Activated CD8-positive, alpha-beta memory T cell treated with anti-CD3 and anti-CD28 coated beads for 24 hours (primary cell): ENCODE measurements around the gene ABLIM2.

Experiments
- DNase-seq: peaks from one replicate; pipeline ENCODE4 v3.0.0-alpha.2; 2020

ABLIM2 gene

DNA sequence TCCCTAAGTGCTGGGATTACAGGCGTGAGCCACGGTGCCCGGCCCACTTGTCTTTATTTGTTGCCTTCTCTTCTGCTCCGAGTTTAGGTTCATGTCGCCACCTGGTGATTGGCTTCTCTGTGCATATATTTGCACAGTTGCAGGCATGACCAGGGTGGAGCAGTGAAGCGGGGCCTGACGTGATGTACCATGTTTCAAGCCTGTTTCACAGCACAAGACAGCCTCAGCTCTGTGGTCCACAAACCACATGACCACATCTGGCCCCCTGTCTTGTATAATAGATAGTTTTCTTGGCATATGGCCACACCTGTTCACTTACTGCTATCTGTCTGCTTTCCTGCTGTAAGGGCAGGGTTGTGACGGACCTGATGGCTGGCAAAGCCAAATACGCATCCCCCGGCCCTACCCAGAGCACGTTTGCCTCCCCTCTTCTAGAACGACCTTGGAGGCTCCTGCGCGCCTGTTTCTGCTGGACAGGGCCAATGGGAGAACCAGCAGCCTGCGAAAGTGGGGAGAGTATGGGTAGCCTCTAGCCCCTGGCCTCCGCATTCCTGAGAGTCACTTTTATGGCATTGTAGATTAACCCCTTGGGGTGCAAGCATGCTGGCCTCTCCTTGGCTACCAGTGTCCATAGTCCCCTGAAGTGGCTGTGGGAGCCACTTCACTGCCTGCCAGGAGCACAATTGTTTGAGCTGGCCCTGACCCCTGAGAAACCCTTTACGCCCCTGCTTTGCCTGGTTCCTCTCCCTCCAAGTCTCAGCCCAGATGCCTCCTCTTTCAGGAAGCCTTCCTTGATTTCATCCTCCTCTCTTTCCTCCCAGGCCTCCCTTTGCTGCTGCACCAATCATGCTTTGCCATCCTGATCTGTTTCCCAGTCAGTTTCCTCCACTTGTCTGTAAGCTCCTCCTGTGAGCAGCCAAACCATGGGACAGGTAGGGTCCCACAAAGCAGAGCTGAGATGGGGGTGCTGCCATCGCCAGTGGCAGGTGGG lies 34.4 kb upstream of the ABLIM2 start:
- no peak for DNase-seq

DNA sequence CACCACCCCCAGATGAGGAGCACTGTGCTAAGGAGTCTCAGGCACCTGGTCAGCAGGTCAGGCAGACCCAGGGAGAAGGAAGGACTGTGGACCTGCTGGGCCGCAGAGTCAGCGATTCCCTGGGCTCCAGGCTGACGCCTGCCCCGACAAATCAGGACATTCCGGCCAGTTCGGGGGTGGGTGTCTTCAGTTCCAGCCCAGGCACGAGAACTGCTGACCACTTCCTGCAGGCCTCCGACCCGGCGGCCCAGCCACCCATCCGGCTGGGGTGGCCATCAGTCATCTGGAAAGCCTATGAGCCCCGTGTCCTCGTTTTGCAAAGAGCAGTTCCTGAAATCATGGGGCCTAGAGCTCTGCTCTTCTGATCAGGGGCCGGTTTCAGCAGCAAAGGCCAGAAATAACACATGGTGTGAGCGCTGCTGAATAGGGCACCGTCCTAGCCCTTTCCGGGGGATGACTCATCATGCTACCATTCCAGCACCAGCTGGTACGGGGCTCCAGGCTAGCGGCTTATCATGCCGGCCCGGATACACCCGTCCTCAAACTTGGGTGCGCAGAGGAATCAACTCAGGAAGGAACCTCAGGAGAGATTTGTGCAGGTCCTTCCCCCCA lies 32.6 kb upstream of the ABLIM2 start:
- DNase-seq: no peak

DNA sequence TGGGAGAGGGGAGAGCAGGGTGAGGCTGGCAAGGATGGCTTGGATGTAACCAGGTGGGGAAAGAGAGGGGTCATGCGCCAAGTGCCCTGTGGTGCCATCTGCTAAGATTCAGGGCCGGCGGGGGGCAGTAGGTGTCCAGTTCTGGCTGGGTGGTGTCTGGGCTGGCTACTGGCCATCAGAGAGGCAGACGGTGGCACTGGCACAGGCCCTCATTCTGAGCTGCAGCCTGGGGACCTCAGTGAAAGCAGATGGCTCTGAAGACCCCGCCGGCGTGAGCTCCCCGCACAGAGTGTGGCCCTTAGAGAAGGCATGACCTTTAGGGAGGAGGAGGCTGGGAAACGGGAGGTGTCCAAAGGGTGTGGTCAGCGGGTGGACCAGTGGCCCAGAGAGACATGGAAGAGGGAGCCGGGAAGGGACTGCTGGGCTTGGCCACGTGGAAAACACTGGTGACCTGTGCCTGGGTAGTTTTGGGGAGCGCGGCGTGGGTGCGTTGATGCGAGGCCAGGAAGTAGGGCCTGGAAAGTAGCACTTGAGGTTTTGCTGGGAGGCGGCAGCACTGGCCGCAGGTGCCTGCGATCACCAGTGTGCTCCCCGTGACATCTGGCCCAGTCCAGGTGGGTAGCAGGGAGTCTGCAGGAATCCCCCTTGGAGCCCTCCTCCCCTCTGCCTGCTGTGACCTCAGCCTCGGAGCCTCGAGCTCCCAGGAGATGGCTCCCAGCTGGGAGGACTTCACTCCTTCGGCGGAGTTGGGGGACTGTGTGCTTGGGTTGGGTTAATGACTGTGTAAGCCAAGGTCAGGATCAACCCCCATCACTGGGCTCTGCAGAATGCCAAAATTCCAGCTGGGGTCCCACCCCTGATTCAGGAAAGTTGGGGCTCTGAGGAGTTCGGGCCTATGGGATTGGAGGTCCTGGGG lies 31.2 kb upstream of the ABLIM2 start:
- no peak for DNase-seq

DNA sequence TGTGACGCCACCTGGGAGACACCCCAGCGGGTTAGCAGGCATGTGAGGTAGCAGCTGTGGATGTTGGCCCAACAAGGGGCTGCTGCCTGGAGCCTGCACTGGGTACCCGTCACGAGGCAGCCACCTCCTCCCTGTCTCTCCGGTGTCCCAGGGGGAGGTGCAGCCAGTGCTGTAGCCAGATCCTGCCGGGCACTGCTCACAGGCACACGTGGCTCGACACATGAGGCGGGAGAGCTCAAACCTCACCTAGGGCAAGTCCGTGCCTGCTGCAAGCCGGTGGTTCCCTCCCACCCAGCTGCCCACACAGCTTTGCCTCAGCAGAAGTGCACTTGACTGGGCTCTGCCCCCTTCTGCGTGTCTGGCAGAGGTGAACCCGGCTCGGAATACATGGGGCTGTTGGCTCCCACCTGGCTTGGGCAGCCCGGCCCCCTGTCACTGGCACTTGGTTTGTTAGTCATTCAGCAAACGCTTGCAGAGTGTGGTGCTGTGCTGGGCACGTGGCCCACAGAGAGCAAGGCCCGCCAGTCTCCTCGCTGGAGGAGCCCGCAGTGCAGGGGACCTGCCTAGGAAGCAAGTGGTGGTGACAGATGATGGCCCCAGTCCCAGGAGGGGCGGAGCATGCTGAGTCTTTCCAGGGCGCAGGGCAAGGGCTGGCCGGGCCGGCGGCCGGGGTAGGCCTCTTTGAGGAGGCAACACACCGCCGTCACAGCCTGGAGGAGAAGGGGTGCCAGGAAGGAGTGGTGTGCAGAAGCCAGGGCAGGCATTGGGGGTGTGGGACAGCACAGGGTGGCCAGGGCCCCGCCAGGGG lies 30.3 kb upstream of the ABLIM2 start:
- no peak for DNase-seq

DNA sequence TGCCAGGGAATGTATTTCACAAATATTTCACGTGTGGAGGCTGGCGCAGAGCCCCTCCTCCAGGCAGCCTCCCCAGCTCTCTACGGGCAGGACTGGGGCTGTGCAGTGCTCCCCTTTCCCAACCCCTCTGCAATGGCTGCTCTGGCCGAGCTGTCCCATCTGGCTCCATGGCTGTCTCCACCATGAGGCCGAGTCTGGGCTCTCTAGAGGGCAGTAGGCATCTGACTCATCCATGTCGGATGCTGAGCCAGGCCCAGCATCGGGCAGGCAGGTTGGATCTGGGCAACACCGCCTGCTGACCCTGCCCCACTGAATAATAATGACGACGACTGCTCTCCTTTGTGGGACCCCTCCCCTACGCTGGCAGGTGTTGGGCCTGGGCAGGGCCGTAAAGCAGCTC lies 29.5 kb upstream of the ABLIM2 start:
- no peak for DNase-seq

DNA sequence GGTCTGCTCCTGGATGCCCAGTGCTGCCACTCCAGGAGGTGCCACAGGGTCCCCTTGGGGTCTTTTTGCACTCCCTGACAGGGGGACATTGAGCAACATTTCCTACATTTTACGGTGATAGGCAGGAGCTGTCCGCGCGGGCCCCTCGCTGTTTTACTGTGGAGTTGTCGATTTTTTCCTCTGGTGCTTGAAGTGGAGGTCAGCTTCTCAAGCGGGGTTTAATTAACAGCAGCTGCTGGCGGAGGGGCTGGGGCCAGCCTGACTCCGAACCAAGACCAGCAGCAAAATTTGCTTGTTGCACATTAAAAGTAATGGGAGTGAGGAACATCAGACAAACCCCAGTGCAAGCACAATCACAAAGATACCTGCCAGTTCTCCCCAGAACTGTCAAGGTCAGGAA lies 27.3 kb upstream of the ABLIM2 start:
- DNase-seq: no peak

DNA sequence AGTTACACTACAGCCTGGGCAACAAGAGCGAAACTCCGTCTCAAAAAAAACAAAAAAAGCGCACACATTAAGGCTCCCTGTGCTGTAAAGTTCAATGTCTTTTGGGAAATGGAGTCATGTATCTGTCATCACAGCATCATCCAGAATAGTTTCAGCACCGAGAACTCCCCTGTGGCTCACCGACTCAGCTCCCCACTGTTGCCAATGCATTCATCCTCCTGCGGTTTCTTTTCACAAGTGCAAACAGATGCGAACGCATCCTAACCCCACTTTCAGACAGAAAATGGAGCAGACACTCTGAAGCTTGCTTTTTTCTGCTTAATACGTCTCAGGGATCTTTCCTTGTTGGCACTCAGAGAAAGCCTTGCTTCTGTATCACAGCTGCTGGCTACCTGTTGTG lies 26.7 kb upstream of the ABLIM2 start:
- DNase-seq: no peak

DNA sequence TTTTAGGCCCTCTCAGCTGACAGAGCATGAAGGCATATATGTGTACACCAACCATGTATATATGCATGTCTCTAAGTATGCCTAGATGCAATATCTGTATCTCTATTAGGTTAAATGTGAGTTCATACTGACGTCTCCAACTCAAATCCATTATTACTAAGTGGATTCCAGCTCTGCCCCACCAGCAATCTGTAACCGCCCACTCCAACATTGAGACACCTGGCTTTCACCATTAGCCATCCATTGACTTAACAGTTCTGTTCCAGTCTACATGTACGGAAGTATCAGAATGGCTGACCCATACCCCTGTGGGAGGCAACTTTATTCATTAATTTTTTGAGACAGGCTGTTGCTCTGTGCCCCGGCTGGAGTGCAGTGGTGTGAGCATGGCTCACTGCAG lies 25.4 kb upstream of the ABLIM2 start:
- no peak for DNase-seq

DNA sequence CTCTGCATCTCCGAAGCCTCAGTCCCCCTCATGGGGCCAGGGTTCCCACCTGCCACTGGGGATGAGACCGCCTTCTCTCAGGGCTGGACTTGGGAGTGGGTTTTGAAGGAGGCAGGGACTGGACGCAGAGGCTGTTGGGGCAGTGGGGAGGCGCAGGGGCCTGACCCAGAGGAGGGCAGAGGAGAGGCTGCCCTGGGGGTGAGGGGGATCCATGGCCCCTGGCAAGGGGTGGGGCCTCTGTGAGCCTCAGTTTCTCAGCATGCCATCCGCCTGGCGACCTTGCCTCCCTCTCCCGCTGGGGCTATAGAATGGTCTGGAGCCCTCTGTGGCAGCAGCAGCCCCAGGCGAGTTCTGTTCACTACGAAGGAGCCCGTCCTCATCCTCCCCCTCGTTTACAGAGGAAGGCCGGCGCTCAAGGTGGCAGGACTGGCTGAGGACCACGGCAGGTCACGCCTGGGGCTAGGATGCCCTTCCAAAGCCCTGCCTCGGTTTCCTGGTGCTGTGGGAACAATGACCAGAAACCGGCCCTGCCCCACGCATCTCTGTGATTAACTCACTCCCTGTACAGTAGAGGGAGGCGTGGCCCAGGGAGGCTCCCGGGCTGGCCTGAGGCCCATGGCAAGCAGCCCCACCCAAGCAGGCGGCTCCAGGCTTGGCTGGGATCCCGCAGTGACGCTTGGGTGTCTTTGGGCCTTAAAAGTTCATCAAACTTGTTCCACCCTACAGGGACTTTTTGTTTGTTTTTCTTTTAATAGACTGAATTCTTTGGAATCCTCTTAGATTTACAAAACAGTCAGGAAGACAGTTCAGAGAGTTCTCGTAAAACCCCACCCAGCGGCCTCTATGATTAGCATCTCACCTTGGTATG lies 24.5 kb upstream of the ABLIM2 start:
- DNase-seq: no peak

DNA sequence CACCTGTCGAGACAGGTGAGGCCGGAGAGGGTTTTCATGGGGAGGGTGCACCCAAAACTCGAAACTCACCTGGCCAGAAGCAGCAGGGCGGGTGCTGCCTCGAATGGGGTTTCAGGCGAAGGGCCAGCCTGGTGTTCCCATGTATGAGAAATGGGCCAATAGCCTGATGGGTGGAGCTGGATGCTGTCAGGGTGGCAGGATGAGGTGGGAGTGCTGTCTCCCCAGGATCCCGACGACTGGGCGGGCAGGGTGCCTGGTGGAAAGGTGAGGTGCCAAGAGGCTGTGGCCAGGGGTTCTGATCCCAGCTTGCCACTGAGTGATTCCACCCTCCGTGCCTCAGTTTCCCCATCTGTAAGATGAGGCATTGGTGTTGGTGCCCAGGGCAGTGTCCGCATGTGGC lies 23.7 kb upstream of the ABLIM2 start:
- no peak for DNase-seq

DNA sequence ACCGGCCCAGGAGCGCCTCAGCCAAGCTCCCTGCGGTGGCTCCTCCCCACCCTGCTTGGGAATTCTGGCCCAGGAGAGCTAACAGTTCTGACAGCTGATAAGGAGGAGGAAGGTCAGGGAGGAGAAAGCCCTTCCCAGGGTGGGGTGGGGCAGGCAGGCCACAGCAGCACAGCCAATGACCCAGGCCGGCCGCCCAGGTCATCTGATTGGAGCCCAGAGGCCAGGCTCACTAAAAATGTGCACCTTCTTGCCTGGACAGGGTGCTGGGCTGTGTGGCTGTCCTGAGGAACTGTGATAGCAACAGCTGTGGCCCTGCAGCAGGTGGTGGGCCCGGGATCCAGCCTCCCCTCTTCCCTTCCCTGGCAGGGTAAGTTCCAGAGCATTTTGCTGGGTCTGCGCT lies 23.2 kb upstream of the ABLIM2 start:
- DNase-seq: no peak

DNA sequence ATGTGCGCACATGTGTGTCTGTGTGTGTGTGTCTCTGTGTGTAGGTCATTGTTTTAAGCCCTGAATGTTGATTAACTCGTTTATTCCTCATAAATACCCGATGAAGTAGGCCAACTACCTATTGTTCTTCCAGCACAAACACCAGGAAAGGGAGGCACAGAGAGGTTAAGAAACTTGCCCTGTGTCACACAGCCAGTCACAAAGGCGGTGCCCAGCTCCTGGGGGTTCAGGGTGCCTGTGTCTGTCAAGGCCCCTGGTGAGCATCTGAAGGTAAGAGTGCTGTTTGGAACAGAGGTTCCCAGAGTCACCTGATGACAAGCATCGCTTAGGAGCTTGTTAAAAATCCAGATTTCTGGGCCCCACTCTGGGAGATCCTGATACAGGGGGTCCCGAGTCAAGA lies 22.5 kb upstream of the ABLIM2 start:
- no peak for DNase-seq

DNA sequence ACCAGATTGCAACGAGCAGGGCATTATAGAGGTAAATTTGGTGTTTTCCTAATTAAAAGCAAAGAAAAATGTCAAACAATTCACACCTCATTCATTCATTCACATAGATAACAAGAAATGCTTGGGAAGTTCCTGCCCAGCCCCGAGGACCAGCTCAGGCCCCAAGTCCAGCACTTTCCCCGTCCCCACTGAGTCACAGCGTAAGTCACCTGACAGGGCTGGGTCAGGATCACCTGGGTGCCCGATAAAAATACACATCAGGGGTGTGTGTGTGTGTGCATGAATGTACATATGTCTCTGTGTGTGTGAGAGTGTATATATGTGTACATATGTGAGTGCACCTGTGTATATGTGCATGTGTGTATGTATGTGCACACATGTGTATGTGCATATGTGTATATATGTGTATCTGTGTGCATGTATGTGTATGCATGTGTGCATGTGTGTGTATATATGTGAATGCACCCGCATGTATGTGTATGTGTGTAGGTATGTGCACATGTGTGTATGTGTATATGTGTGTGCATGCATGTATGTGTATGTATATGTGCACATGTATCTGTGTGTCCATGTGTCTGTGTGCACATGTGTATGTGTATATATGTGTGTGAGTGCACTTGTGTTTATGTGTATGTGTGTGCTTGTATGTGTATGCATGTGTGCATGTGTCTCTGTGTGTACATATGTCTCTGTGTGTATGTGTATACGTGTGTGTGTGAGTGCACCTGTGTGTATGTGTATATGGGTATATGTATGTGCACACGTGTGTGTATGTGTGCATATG lies 21.9 kb upstream of the ABLIM2 start:
- DNase-seq: no peak

DNA sequence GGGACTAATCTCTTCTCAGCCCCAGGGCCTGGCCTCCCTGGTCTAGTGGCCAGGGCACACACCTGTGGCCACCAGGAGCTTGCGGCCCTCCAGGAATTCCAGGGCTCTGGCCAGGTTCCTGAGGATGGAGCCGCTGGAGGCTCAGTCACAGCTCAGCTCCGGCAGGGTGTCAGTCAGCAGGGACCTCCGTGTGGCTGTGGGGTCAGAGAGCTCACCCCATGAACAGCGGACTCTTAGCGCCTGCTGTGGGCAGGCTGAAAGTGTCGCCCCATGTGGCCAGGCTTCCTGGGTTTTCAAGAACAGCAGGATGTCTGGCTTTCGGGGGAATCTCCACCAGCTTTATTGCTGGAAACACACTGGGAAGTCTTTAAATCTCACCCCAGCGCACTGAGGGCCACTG lies 21.2 kb upstream of the ABLIM2 start:
- DNase-seq: no peak

DNA sequence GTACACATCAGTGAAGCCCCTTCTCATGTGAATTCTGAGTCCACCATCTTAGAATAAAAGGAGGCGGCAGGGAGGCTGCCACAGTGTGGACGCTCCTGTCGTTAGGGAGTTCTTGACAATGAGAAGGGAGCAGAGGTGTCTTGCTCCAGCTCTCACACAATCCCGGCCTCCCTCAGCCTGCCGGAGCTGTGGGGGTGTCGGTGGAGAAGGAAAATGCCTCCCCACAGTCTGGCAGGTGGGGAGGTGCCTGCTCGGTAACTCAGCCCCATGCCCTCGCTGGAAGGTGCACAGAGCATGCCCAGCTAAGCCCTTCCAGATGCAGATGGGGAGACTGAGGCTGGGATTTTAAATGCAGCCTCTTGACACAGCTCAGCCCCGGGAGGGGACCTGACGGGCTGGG lies 20.5 kb upstream of the ABLIM2 start:
- no peak for DNase-seq

DNA sequence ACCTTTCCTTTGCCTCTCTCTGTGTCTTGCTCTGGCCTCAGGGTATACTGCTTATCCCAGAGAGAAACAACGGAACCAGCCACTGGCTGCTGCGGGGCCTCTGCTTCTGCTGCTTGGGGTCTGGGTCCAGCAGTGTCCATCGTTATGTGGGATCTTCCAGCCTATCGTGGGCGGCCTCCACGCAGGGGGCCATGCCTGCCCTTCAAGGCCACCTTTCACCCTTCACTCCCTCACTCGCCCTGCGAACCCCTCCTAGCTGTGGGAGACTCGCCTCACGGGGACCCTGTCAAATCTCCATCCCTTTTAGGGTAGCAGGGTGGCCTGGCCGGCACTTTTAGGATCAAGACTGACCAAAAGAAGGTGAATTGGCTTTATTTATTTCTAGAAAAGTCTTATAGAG lies 19.3 kb upstream of the ABLIM2 start:
- DNase-seq: no peak

DNA sequence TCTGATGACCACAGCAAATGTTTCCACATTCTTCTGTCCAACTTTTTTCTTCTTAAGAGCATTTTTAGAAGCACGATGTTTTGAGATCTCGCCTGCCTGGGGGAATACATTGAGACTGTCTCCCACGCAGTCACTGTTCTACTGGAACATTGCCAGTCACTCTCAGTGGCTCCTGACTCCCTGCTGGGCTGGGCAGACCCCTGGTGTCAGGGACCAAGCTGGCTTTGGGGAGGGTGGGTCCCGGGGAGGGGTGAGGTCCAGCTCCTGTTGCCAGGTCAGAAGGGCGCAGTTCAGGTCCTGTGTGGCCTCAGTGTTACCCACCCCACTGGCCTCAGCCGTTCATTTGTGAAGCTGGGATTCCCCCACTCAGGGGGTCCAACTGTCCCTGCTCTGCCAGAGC lies 18.9 kb upstream of the ABLIM2 start:
- no peak for DNase-seq

DNA sequence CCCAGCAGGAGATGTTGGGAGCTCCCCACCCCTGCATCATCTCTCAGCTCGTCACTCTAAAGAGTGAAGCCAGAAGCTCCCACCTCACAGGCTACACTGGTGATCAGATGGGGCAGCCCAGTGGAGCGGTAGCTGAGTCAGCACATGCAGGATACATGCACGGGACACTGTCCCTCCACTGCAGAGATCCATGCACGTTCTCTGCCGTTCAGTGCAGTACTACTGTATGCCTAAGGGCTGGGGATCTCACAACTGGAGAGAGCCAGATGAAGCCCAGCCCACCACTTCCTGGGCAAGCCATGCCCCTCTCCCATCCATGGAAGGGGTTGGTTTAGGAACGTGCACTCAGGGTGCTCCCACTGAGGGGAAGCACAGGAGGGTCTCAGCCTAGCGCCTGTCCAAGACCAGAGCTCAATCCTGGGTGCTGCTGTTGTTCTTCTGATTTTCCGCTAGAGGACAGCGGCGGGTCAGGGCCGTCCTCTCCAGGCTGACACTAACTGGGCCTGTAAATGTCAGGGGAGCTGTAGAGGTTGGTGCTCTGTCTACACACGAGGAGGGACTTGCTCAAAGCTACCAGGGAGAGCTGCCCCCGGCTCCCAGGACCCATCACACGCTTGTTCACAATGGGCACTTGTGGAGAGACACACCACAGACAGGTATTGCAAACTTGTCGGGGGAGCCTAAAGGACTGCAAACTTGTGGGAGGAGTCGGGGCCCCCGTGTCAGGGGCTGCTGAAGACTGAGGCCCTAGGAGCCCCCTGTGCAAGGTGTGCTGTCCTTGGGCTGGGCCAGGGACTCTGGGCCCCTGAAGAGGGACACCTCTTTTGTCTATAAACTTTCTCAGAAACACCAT lies 18.2 kb upstream of the ABLIM2 start:
- peak; percentile 67 for DNase-seq

DNA sequence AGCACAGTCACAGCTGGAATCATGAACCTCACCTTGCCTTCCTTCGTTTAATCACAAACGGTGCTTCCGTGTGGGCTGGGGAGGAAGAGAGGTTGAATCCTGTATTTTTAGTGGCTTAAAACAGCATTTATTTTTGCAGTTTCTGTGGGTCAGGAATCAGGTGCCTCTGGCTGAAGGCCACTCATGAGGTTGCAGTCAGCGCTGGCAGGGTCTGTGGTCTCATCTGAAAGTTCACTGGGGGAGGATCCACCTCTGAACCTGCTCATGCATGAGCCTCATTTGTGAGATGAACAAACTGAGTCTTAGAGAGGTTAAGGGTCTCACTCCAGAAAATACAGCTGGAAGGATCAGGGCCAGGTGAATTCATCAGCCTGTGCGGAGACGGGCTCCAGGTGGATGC lies 17.1 kb upstream of the ABLIM2 start:
- no peak for DNase-seq

DNA sequence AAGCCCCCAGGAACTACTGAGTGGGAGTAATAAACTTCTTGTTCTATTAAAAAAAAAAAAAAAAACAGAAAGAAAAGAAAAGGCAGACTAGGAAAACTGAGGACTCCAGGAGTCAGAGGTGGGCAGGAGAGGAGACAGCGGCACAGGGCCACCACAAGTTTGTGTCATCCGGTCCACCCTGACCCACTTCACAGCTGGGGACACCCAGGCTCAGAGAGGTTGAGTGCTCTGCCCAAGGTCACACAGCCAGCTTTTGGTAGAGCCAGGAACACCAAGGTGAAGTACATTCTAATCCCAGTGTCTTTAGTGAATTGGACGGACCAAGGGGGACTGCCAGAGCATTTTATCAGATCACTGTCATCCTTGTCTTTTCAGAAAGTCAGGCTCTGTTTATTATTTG lies 16.4 kb upstream of the ABLIM2 start:
- no peak for DNase-seq
